Thoracic aorta (tissue), 2 donors: ENCODE results near the gene SLC44A1. TPM values are rescaled to one million over a fixed set of nuclear protein-coding genes. Genes with fewer than 3 reads are reported as not detected.

ENCODE experiments used
- ATAC-seq: fragments of 150-250 bp; one replicate; pipeline ENCODE4 v1.8.0; 2017; ENCODE audit warnings: low read depth; ENCODE audit not compliant: insufficient number of reproducible peaks, low FRiP score
- DNase-seq: peaks from one replicate; pipeline ENCODE4 v3.0.0-alpha.2; 2020; ENCODE audit warnings: low spot score
- H3K27ac ChIP-seq, 2 donors: fragments of 200-600 bp; sonication (generic); 1 replicate in 1 of 2; 2 replicates in 1 of 2; pipeline ENCODE4 v1.5.1; 2016; ENCODE audit warnings: mild to moderate bottlenecking in 2 of 2, moderate library complexity in 2 of 2
- H3K27me3 ChIP-seq: fragments of 200-600 bp; sonication (generic); replicated peaks from 2 replicates; pipeline ENCODE4 v1.6.0; 2016; ENCODE audit warnings: mild to moderate bottlenecking; ENCODE audit not compliant: insufficient read depth
- H3K36me3 ChIP-seq: fragments of 200-600 bp; sonication (generic); one replicate; pipeline ENCODE4 v1.5.1; 2016
- H3K4me1 ChIP-seq, 2 donors: fragments of 200-600 bp; sonication (generic); 1 replicate in 1 of 2; 2 replicates in 1 of 2; pipeline versions ENCODE4 v1.5.1 to v1.6.0; 2016; ENCODE audit warnings: low read depth in 2 of 2, mild to moderate bottlenecking in 1 of 2; ENCODE audit not compliant: control insufficient read depth in 1 of 2
- H3K4me3 ChIP-seq: fragments of 200-600 bp; sonication (generic); 2 replicates; pipeline ENCODE4 v1.5.1; 2016; ENCODE audit warnings: mild to moderate bottlenecking
- H3K9me3 ChIP-seq: fragments of 200-600 bp; sonication (generic); 2 replicates; pipeline ENCODE4 v1.5.1; 2016
- CTCF ChIP-seq: fragments of 200-600 bp; sonication (generic); IDR thresholded peaks from one replicate; pipeline ENCODE4 v1.5.1; 2019; ENCODE audit warnings: antibody characterized with exemption
- total RNA-seq, 2 donors: library from RNA; depleted of rRNA; stranded (reverse); fragments of >200 nt; gene quantifications; one replicate each; pipeline versions ENCODE4 v1.1.0 to v1.2.3, GENCODE V29; 2016

Gene SLC44A1
- total RNA-seq, 2 donors from 2014 or later: 33.9 to 58.8 TPM

- no peaks in the 10 kb centered on the region for H3K27me3 ChIP-seq
- H3K4me3 ChIP-seq: no peak overlapping the region
- DNase-seq: no peak
- no peak overlapping the region for H3K27ac ChIP-seq
- no peaks in the 10 kb centered on the region for H3K9me3 ChIP-seq
- no peak for ATAC-seq
- no peaks in the 10 kb centered on the region for H3K36me3 ChIP-seq
- no peak for TF ChIP-seq CTCF
- no peaks in the 10 kb centered on the region for H3K4me1 ChIP-seq
These were observed 64.2 kb downstream of the SLC44A1 start for GRCh38 chr9:105308461-105309341.

- ATAC-seq: no peak
- no peaks in the 10 kb centered on the region for H3K9me3 ChIP-seq
- no peak overlapping the region for H3K27ac ChIP-seq
- no peaks in the 10 kb centered on the region for H3K4me1 ChIP-seq
- H3K27me3 ChIP-seq: no peaks in the 10 kb centered on the region
- no peak overlapping the region for H3K4me3 ChIP-seq
- TF ChIP-seq CTCF: no peak
- DNase-seq: no peak
- no peaks in the 10 kb centered on the region for H3K36me3 ChIP-seq
These were observed 65.1 kb downstream of the SLC44A1 start for GRCh38 chr9:105309531-105309931.

GRCh38 chr9:105311306-105311705 lies 66.9 kb downstream of the SLC44A1 start:
- no peak overlapping the region for H3K27ac ChIP-seq
- no peaks in the 10 kb centered on the region for H3K27me3 ChIP-seq
- no peaks in the 10 kb centered on the region for H3K4me1 ChIP-seq
- no peaks in the 10 kb centered on the region for H3K36me3 ChIP-seq
- no peak overlapping the region for H3K4me3 ChIP-seq
- ATAC-seq (no peak), DNase-seq (no peak)
- no peak for TF ChIP-seq CTCF
- no peaks in the 10 kb centered on the region for H3K9me3 ChIP-seq

GRCh38 chr9:105313238-105313637 lies 68.8 kb downstream of the SLC44A1 start:
- TF ChIP-seq CTCF: no peak
- H3K9me3 ChIP-seq: no peaks in the 10 kb centered on the region
- no peak overlapping the region for H3K27ac ChIP-seq
- no peaks in the 10 kb centered on the region for H3K36me3 ChIP-seq
- no peak for DNase-seq
- H3K27me3 ChIP-seq: no peaks in the 10 kb centered on the region
- H3K4me3 ChIP-seq: no peak overlapping the region
- ATAC-seq: no peak
- no peaks in the 10 kb centered on the region for H3K4me1 ChIP-seq

- TF ChIP-seq CTCF: no peak
- Histone ChIP-seq H3K27me3 (no peaks in the 10 kb centered on the region), H3K4me1 (no peaks in the 10 kb centered on the region), H3K36me3 (no peaks in the 10 kb centered on the region), H3K27ac (no peak overlapping the region), H3K9me3 (no peaks in the 10 kb centered on the region), H3K4me3 (no peak overlapping the region)
- DNase-seq (no peak), ATAC-seq (no peak)
These were observed 72.3 kb downstream of the SLC44A1 start for GRCh38 chr9:105316703-105317102.
